HEK293 (cell line): ENCODE data around the gene ORMDL1.

Experiments used
- CTCF ChIA-PET: fragments of 350-600 bp; formaldehyde crosslinking; extraction: SDS; loops from one replicate; lab custom pipeline; 2021; ENCODE audit warnings: antibody characterized with exemption; lab: Yijun Ruan, JAX
- POLR2A ChIA-PET: fragments of 300-600 bp; formaldehyde crosslinking; extraction: SDS; loops from one replicate; lab custom pipeline; 2020; ENCODE audit warnings: antibody characterized with exemption, inconsistent platforms; lab: Yijun Ruan, JAX
- H3K27ac ChIP-seq: fragments of 200-500 bp; sonication (Bioruptor generic); 2 replicates; pipeline ENCODE4 v1.5.1; 2014; ENCODE audit warnings: low read depth, low read length, control low read depth, inconsistent platforms; ENCODE audit errors: extremely low read depth
- H3K36me3 ChIP-seq, 2 experiments: fragments of 200-500 bp in 1 of 2; sonication (Bioruptor generic) in 1 of 2; 1 replicate in 1 of 2; 2 replicates in 1 of 2; pipeline ENCODE4 v1.5.1; 2014 to 2017; ENCODE audit warnings: inconsistent platforms in 2 of 2, low read length in 2 of 2; ENCODE audit not compliant: control insufficient read depth in 2 of 2, insufficient read depth in 1 of 2
- H3K4me1 ChIP-seq: fragments of 200-500 bp; sonication (Bioruptor generic); 2 replicates; pipeline ENCODE4 v1.5.1; 2014; ENCODE audit warnings: mild to moderate bottlenecking, low read length, inconsistent platforms; ENCODE audit not compliant: control insufficient read depth, insufficient read depth
- H3K4me3 ChIP-seq: 2 replicates; pipeline ENCODE4 v1.5.1; 2011; ENCODE audit warnings: low read depth, mild to moderate bottlenecking, control low read depth, low read length, moderate library complexity
- H3K9me3 ChIP-seq: fragments of 200-500 bp; sonication (Bioruptor generic); 2 replicates; pipeline ENCODE4 v1.5.1; 2014; ENCODE audit warnings: low read depth, low read length, inconsistent platforms; ENCODE audit not compliant: control insufficient read depth, insufficient read depth
- FEZF1 ChIP-seq: fragments of 450-650 bp; formaldehyde crosslinking; IDR thresholded peaks from 2 replicates; pipeline ENCODE4 v1.5.1; 2016; ENCODE audit warnings: missing biosample characterization, missing genetic modification characterization
- HOXD13 ChIP-seq: sonication (generic); formaldehyde crosslinking; IDR thresholded peaks from 2 replicates; pipeline ENCODE4 v1.8.0; 2022; ENCODE audit warnings: missing genetic modification reagents, borderline replicate concordance
- MYNN ChIP-seq: fragments of 450-650 bp; formaldehyde crosslinking; IDR thresholded peaks from 2 replicates; pipeline ENCODE4 v1.5.1; 2016; ENCODE audit warnings: missing biosample characterization, missing genetic modification characterization, borderline replicate concordance
- RBAK ChIP-seq: fragments of 450-650 bp; formaldehyde crosslinking; IDR thresholded peaks from 2 replicates; pipeline ENCODE4 v1.5.1; 2016; ENCODE audit warnings: missing biosample characterization, missing genetic modification characterization
- ZBTB17 ChIP-seq: fragments of 450-650 bp; formaldehyde crosslinking; IDR thresholded peaks from 2 replicates; pipeline ENCODE4 v1.5.1; 2016; ENCODE audit warnings: missing biosample characterization, missing genetic modification characterization
- ZBTB6 ChIP-seq: fragments of 450-650 bp; formaldehyde crosslinking; IDR thresholded peaks from 2 replicates; pipeline ENCODE4 v1.5.1; 2017; ENCODE audit warnings: missing biosample characterization, missing genetic modification characterization
- ZBTB7A ChIP-seq: fragments of 450-650 bp; formaldehyde crosslinking; IDR thresholded peaks from 2 replicates; pipeline ENCODE4 v1.5.1; 2016; ENCODE audit warnings: low read depth, missing biosample characterization, missing genetic modification characterization
- ZFP69B ChIP-seq: fragments of 450-650 bp; formaldehyde crosslinking; IDR thresholded peaks from 2 replicates; pipeline ENCODE4 v1.5.1; 2016; ENCODE audit warnings: missing biosample characterization, missing genetic modification characterization
- ZNF140 ChIP-seq: fragments of 450-650 bp; formaldehyde crosslinking; IDR thresholded peaks from 2 replicates; pipeline ENCODE4 v1.5.1; 2016; ENCODE audit warnings: missing biosample characterization, missing genetic modification characterization
- ZNF16 ChIP-seq: fragments of 450-650 bp; formaldehyde crosslinking; IDR thresholded peaks from 2 replicates; pipeline ENCODE4 v1.5.1; 2016; ENCODE audit warnings: low read depth, missing biosample characterization, missing genetic modification characterization
- ZNF184 ChIP-seq: fragments of 450-650 bp; IDR thresholded peaks from 2 replicates; pipeline ENCODE4 v1.5.1; 2018; ENCODE audit warnings: missing biosample characterization, mild to moderate bottlenecking, missing genetic modification characterization
- ZNF202 ChIP-seq: fragments of 450-650 bp; formaldehyde crosslinking; IDR thresholded peaks from 2 replicates; pipeline ENCODE4 v1.5.1; 2016; ENCODE audit warnings: missing biosample characterization, missing genetic modification characterization, borderline replicate concordance
- ZNF324 ChIP-seq: fragments of 450-650 bp; formaldehyde crosslinking; IDR thresholded peaks from 2 replicates; pipeline ENCODE4 v1.5.1; 2016; ENCODE audit warnings: missing biosample characterization, missing genetic modification characterization
- ZNF549 ChIP-seq: fragments of 450-650 bp; IDR thresholded peaks from 2 replicates; pipeline ENCODE4 v1.5.1; 2018; ENCODE audit warnings: missing biosample characterization, missing genetic modification characterization, mild to moderate bottlenecking, inconsistent platforms, moderate library complexity
- ZNF560 ChIP-seq: fragments of 450-650 bp; formaldehyde crosslinking; IDR thresholded peaks from 2 replicates; pipeline ENCODE4 v1.5.1; 2017; ENCODE audit warnings: missing biosample characterization, missing genetic modification characterization, borderline replicate concordance
- ZNF624 ChIP-seq: fragments of 450-650 bp; formaldehyde crosslinking; IDR thresholded peaks from 2 replicates; pipeline ENCODE4 v1.5.1; 2017; ENCODE audit warnings: missing biosample characterization, missing genetic modification characterization
- ZNF626 ChIP-seq: fragments of 450-650 bp; sonication (Bioruptor Pico); formaldehyde crosslinking; IDR thresholded peaks from 2 replicates; pipeline ENCODE4 v1.5.1; 2018; ENCODE audit warnings: missing biosample characterization, missing genetic modification characterization, inconsistent platforms
- ZNF707 ChIP-seq: fragments of 450-650 bp; formaldehyde crosslinking; IDR thresholded peaks from 2 replicates; pipeline ENCODE4 v1.5.1; 2016; ENCODE audit warnings: missing biosample characterization, missing genetic modification characterization
- ZNF768 ChIP-seq: fragments of 450-650 bp; formaldehyde crosslinking; IDR thresholded peaks from 2 replicates; pipeline ENCODE4 v1.5.1; 2018; ENCODE audit warnings: missing biosample characterization, mild to moderate bottlenecking, missing genetic modification characterization
- ZNF791 ChIP-seq: fragments of 450-650 bp; formaldehyde crosslinking; IDR thresholded peaks from 2 replicates; pipeline ENCODE4 v1.5.1; 2016; ENCODE audit warnings: missing biosample characterization, missing genetic modification characterization
- TF ChIP-seq, protein P1 (sequence below): fragments of 450-650 bp; formaldehyde crosslinking; IDR thresholded peaks from 2 replicates; pipeline ENCODE4 v1.5.1; 2017; ENCODE audit warnings: missing biosample characterization, mild to moderate bottlenecking, missing genetic modification characterization, moderate library complexity

ORMDL1 gene

DNA sequence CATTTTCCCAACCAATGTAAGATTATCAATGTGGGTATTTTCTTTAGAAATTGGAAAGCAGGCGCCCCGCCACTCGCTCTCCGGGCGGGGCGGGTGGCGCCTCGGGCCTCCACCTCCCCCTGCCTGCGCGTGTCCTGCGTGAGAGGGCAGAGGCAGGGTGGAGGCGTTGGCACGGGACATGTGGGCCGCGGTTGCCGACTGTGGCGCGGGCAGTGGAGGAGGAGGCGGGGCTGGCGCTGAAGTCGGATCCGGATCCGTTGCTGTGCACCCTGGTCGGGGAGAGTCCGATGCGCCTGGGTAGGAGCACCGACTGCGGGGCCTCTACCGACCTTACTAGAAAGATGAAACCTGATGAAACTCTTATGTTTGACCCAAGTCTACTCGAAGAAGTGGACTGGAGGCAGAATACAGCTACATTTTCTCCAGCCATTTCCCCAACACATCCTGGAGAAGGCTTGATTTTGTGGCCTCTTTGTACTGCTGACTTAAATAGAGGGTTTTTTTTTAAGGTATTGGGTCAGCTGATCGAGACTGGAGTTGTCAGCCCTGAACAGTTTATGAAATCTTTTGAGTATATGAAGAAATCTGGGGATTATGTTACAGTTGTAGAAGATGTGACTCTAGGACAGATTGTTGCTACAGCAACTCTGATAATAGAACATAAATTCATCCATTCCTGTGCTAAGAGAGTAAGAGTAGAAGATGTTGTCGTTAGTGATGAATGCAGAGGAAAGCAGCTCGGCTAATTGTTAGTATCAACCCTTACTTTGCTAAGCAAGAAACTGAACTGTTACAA is 38.0 kb upstream of the ORMDL1 start:
- Histone ChIP-seq H3K27ac (no peak overlapping the region), H3K4me1 (peaks cover 15% of the 10 kb centered on the region; the same call in 1 of the 2 replicates), H3K36me3 (peaks cover 8 to 19% of the 10 kb centered on the region in 2 experiments), H3K9me3 (no peaks in the 10 kb centered on the region), H3K4me3 (no peak overlapping the region)
- CTCF ChIA-PET, result interaction anchor here (0.6 kb wide), 1 partner anchor 126 kb away, joined by 3 read pairs; no protein-coding TSS in a partner anchor
- no peak for TF ChIP-seq ZNF140 (tag by site-specific recombination)
- no peak for TF ChIP-seq ZNF624 (tag by site-specific recombination)
- TF ChIP-seq ZNF16, result no peak
- TF ChIP-seq ZBTB7A (tag by site-specific recombination), result no peak
- TF ChIP-seq ZNF791 (tag by site-specific recombination), result no peak
- TF ChIP-seq ZNF626 (tag by site-specific recombination), result no peak
- no peak for TF ChIP-seq FEZF1 (tag by site-specific recombination)
- TF ChIP-seq ZBTB6, result peak; percentile 19; the same call in 1 of the 2 replicates
- TF ChIP-seq ZFP69B (tag by site-specific recombination), result no peak
- no peak for TF ChIP-seq ZNF560 (tag by site-specific recombination)
- TF ChIP-seq ZNF549 (tag by site-specific recombination), result no peak
- TF ChIP-seq RBAK, result no peak
- peak; percentile 93 for TF ChIP-seq ZNF202
- TF ChIP-seq HOXD13, result no peak
- peak; percentile 81 for TF ChIP-seq ZBTB17 (tag by site-specific recombination)
- TF ChIP-seq MYNN (tag by site-specific recombination), result no peak
- TF ChIP-seq ZNF324 (tag by site-specific recombination), result no peak
- TF ChIP-seq ZNF707 (tag by site-specific recombination), result no peak
- POLR2A ChIA-PET, result interaction anchor here (0.7 kb wide), 1 partner anchor 248 kb away, joined by 3 read pairs; no protein-coding TSS in a partner anchor

DNA sequence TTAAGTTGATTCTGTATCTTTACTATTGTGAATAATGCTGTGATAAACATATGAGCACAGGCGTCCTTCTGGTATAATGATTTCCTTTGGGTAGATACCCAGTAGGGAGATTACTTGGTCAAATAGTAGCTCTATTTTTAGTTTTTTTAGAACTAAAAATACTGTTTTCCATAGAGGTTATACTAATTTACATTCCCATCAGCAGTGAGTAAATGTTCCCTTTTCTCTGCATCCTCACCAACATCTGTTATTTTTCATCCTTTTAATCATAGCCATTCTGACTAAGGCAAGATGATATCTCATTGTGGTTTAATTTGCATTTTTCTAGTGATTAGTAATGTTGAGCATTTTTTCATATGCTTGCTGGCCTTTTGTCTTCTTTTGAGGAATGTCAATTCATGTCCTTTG is 35.2 kb upstream of the ORMDL1 start:
- POLR2A ChIA-PET, result no interaction called here
- H3K36me3 ChIP-seq, result peaks cover 8 to 19% of the 10 kb centered on the region in 2 experiments
- TF ChIP-seq ZNF184 (tag by site-specific recombination) (peak; percentile 94), ZNF768 (tag by site-specific recombination) (no peak)
- TF ChIP-seq, protein P1, sequence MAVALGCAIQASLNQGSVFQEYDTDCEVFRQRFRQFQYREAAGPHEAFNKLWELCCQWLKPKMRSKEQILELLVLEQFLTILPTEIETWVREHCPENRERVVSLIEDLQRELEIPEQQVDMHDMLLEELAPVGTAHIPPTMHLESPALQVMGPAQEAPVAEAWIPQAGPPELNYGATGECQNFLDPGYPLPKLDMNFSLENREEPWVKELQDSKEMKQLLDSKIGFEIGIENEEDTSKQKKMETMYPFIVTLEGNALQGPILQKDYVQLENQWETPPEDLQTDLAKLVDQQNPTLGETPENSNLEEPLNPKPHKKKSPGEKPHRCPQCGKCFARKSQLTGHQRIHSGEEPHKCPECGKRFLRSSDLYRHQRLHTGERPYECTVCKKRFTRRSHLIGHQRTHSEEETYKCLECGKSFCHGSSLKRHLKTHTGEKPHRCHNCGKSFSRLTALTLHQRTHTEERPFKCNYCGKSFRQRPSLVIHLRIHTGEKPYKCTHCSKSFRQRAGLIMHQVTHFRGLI (tag by site-specific recombination), result no peak
- TF ChIP-seq, all 188 proteins: peak for 1

More for the DNA sequence above, 35.2 kb upstream of the ORMDL1 start:
- H3K27ac ChIP-seq, result no peak overlapping the region
- no peaks in the 10 kb centered on the region for H3K9me3 ChIP-seq
- H3K4me3 ChIP-seq, result no peak overlapping the region
- H3K4me1 ChIP-seq, result peaks cover 9% of the 10 kb centered on the region; the same call in 1 of the 2 replicates
- CTCF ChIA-PET, result no interaction called here
